ENCODE data around the gene PCBD2. TPM values are rescaled to one million over a fixed set of nuclear protein-coding genes. Genes with fewer than 3 reads are reported as not detected.

Gene PCBD2
- total and polyA plus RNA-seq, 2 of the 4 experiments (the other 2 are of a cell fraction) = 2.2 to 2.7 TPM

DNA sequence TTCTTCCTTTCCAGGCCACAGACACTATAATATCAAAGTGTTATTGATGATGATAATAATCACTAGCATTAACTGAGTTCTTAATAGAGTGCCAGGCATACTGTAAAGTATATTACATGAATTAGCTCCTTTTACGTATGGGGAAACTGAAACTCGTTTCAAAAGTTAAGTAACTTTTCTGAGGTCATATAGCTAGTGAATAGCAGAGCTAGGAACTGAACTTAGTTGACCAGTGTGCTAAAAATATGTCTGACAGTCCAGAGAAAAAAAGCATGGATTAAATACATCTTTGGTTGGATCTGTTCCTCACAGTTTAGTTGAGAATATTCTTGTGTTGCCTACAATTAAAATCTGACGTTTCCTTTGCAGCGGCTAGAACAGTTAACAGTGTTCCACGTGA, 44.4 kb downstream of the PCBD2 start:
- POLR2A ChIA-PET (ENCODE audit: unreplicated experiment) = no interaction called here

More for the DNA sequence above, 44.4 kb downstream of the PCBD2 start:
- Histone ChIP-seq H3K23ac (ENCODE audit: low read depth, low read length) (no peak overlapping the region), H3K9me1 (ENCODE audit: insufficient read depth, low read length) (no peaks in the 10 kb centered on the region; the same call in 1 of the 2 replicates), H3K18ac (ENCODE audit: low read depth, low read length) (no peak overlapping the region), H4K5ac (ENCODE audit: low read depth, low read length) (no peak overlapping the region), H2BK15ac (ENCODE audit: low read depth, low read length) (no peak overlapping the region), H3K4me1 (ENCODE audit: control insufficient read depth, insufficient read depth, low read length) (peaks cover 5% of the 10 kb centered on the region), H3K4me3 (ENCODE audit: insufficient read depth, low read depth, low read length) (no peak overlapping the region), H3K9me3 (ENCODE audit: control insufficient read depth, insufficient read depth, low read length) (no peaks in the 10 kb centered on the region), H2BK120ac (ENCODE audit: low read depth, low read length) (no peak overlapping the region), H3K79me1 (ENCODE audit: low read depth in 1 of 2, low read length in 2 of 2) (0 out of 4 replicates have a peak, but pooled peaks cover 0 to 3% of the 10 kb centered on the region in 2 experiments), H2AK9ac (replicated peaks; ENCODE audit: low read depth, low read length, poor library complexity) (no peak overlapping the region), H4K8ac (ENCODE audit: low read depth in 2 of 2, low read length in 2 of 2) (no peak overlapping the region), H3K56ac (ENCODE audit: extremely low read depth, insufficient read depth, low read length) (no peak overlapping the region), H2AK5ac (ENCODE audit: low read depth, low read length) (no peak overlapping the region), H2AFZ (replicated peaks; ENCODE audit: low read length, poor library complexity) (no peak overlapping the region), H2BK20ac (ENCODE audit: low read depth, low read length) (no peak overlapping the region), H4K20me1 (ENCODE audit: insufficient read depth, low read length) (no peaks in the 10 kb centered on the region; the same call in 1 of the 2 replicates), H3K4me2 (ENCODE audit: low read depth, low read length) (no peak overlapping the region), H4K91ac (ENCODE audit: insufficient read depth, low read depth, low read length) (no peak overlapping the region), H3K36me3 (ENCODE audit: control insufficient read depth, insufficient read depth, low read length) (no peaks in the 10 kb centered on the region), H3K27ac (ENCODE audit: insufficient read depth, low read length) (no peak overlapping the region), H3K14ac (replicated peaks; ENCODE audit: low read depth, low read length) (no peak overlapping the region), H3K4ac (ENCODE audit: low read depth, low read length) (no peak overlapping the region), H3K27me3 (ENCODE audit: control insufficient read depth, insufficient read depth, low read length) (no peaks in the 10 kb centered on the region), H3K9ac (ENCODE audit: low read depth, low read length) (no peak overlapping the region), H2BK5ac (ENCODE audit: low read depth, low read length, poor library complexity, severe bottlenecking) (no peak overlapping the region)
- TF ChIP-seq, protein P1, sequence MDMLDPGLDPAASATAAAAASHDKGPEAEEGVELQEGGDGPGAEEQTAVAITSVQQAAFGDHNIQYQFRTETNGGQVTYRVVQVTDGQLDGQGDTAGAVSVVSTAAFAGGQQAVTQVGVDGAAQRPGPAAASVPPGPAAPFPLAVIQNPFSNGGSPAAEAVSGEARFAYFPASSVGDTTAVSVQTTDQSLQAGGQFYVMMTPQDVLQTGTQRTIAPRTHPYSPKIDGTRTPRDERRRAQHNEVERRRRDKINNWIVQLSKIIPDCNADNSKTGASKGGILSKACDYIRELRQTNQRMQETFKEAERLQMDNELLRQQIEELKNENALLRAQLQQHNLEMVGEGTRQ (IDR thresholded peaks at IDR 0.05; ENCODE audit: low read depth, low read length) = no peak
- TF ChIP-seq, protein P2, sequence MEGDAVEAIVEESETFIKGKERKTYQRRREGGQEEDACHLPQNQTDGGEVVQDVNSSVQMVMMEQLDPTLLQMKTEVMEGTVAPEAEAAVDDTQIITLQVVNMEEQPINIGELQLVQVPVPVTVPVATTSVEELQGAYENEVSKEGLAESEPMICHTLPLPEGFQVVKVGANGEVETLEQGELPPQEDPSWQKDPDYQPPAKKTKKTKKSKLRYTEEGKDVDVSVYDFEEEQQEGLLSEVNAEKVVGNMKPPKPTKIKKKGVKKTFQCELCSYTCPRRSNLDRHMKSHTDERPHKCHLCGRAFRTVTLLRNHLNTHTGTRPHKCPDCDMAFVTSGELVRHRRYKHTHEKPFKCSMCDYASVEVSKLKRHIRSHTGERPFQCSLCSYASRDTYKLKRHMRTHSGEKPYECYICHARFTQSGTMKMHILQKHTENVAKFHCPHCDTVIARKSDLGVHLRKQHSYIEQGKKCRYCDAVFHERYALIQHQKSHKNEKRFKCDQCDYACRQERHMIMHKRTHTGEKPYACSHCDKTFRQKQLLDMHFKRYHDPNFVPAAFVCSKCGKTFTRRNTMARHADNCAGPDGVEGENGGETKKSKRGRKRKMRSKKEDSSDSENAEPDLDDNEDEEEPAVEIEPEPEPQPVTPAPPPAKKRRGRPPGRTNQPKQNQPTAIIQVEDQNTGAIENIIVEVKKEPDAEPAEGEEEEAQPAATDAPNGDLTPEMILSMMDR (conservative IDR thresholded peaks at IDR 0.05; ENCODE audit: low read depth, low read length) = no peak
- dilution Hi-C loops (cut with HindIII; ENCODE audit: low sequenced_read_pairs, unreplicated experiment) (no loop called here), intact Hi-C loops (cut with micrococcal nuclease) (no loop called here), in situ Hi-C loops (cut with MboI; ENCODE audit: low sequenced_read_pairs) (no loop called here)
- CTCF ChIA-PET = interaction anchor here (0.8 to 1.4 kb wide), 2 partner anchors 11 to 16 kb away, joined by 3 to 4 read pairs; no protein-coding TSS in a partner anchor
- 95% methylated on average over 4 of the region's 5 CpGs; no CpG with 5 or more reads in 1 of the 2 experiments for WGBS, 2 experiments (ENCODE audit: extremely low coverage in 2 of 2, insufficient read length in 1 of 2)
- ATAC-seq (ENCODE audit: low read depth) = no peak
- DNase-seq = no peak
- no TSS peak for BruUV-seq (replicated peaks)

Measured in IMR-90 (cell line).